Calu3 (cell line): ENCODE data around the gene TKTL2. TPM values are rescaled to one million over a fixed set of nuclear protein-coding genes. Genes with fewer than 3 reads are reported as not detected.

ENCODE experiments used
- BruUV-seq: library from RNA; stranded (reverse); fragments of 400-500 nt; replicated peaks from 2 replicates; lab custom pipeline; 2021; lab: Mats Ljungman, UMichigan
- CTCF ChIA-PET: fragments of 300-600 bp; sonication (Branson Sonifier 250); formaldehyde crosslinking; loops from one replicate; lab custom pipeline; 2022; ENCODE audit warnings: antibody characterized with exemption; lab: Charles Lee
- DNase-seq: peaks from one replicate; pipeline ENCODE4 v3.0.0; 2022
- H3K27ac Mint-ChIP-seq: one replicate; pipeline ENCODE4 v1.8.0; 2022; ENCODE audit warnings: mixed read lengths; ENCODE audit not compliant: unreplicated experiment
- H3K27me3 Mint-ChIP-seq: one replicate; pipeline ENCODE4 v1.8.0; 2022; ENCODE audit warnings: mixed read lengths; ENCODE audit not compliant: unreplicated experiment
- H3K36me3 Mint-ChIP-seq: one replicate; pipeline ENCODE4 v1.8.0; 2022; ENCODE audit warnings: mild to moderate bottlenecking, moderate library complexity, mixed read lengths; ENCODE audit not compliant: insufficient read depth, unreplicated experiment
- H3K4me1 Mint-ChIP-seq: one replicate; pipeline ENCODE4 v1.8.0; 2022; ENCODE audit warnings: mild to moderate bottlenecking, low read depth, mixed read lengths; ENCODE audit not compliant: unreplicated experiment
- H3K4me3 Mint-ChIP-seq: one replicate; pipeline ENCODE4 v1.8.0; 2022; ENCODE audit warnings: mild to moderate bottlenecking, low read depth, moderate library complexity, mixed read lengths; ENCODE audit not compliant: unreplicated experiment
- H3K9me3 Mint-ChIP-seq: one replicate; pipeline ENCODE4 v1.8.0; 2022; ENCODE audit warnings: low read depth, mixed read lengths; ENCODE audit not compliant: unreplicated experiment
- intact Hi-C: fragments of 100-400 bp; cut with micrococcal nuclease; formaldehyde crosslinking; loops from one replicate; pipeline ENCODE4 v1.10.0; 2022; ENCODE audit not compliant: unreplicated experiment
- total RNA-seq: library from RNA; stranded (reverse); gene quantifications from 2 replicates; pipeline ENCODE4 v1.2.3, GENCODE V29; 2022
- TF ChIP-seq, protein P1 (sequence below): fragments of 200-600 bp; IDR thresholded peaks from one replicate; pipeline ENCODE4 v1.8.0; 2022; ENCODE audit warnings: antibody characterized with exemption; ENCODE audit not compliant: unreplicated experiment

The TKTL2 gene
- total RNA-seq, 1 experiment from 2014 or later, result not detected

DNA sequence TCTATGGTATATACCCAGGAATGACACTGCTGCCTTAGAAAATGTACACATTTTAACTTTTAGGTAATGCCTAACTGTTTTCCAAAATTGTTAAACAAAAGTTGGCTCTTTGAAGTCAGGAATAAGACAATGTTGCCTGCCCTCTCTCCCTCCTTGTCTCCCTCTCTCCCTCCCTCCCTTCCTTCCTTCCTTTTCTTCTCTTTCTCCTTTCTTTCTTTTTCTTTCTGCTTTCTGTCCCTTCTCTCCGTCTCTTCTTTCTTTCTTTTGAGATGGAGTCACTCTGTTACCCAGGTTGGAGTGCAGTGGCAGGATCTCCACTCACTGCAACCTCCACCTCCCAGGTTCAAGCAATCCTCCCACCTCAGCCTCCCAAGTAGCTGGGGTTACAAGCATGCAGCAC lies 16.4 kb upstream of the TKTL2 start:
- intact Hi-C loops, result loop anchor here (5.0 kb wide), 2 partner anchors 88 to 158 kb away; partner anchors contain the start of gene NPY1R
- TF ChIP-seq, protein P1, sequence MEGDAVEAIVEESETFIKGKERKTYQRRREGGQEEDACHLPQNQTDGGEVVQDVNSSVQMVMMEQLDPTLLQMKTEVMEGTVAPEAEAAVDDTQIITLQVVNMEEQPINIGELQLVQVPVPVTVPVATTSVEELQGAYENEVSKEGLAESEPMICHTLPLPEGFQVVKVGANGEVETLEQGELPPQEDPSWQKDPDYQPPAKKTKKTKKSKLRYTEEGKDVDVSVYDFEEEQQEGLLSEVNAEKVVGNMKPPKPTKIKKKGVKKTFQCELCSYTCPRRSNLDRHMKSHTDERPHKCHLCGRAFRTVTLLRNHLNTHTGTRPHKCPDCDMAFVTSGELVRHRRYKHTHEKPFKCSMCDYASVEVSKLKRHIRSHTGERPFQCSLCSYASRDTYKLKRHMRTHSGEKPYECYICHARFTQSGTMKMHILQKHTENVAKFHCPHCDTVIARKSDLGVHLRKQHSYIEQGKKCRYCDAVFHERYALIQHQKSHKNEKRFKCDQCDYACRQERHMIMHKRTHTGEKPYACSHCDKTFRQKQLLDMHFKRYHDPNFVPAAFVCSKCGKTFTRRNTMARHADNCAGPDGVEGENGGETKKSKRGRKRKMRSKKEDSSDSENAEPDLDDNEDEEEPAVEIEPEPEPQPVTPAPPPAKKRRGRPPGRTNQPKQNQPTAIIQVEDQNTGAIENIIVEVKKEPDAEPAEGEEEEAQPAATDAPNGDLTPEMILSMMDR, result no peak

DNA sequence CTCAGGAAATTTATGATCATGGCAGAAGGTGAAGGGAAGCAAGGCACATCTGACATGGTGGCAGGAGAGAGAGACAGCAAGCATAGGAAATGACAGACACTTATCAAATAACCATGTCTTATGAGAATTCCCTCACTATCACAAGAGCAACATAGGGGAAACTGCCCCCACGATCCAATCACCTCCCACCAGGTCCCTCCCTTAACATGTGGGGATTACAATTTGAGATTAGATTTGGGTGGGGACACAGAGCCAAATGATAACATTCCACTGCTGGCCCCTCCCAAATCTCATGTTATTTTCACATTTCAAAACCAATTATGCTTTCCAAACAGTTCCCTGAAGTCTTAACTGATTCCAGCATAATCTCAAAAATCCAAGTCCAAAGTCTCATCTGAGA lies 12.8 kb upstream of the TKTL2 start:
- CTCF ChIA-PET, result no interaction called here
- TF ChIP-seq, protein P1, result no peak
- Mint-ChIP-seq H3K27me3 (no peaks in the 10 kb centered on the region), H3K4me3 (no peak overlapping the region), H3K27ac (no peak overlapping the region), H3K36me3 (no peaks in the 10 kb centered on the region), H3K4me1 (no peaks in the 10 kb centered on the region), H3K9me3 (no peaks in the 10 kb centered on the region)
- no TSS peak for BruUV-seq
- intact Hi-C loops, result no loop called here
- DNase-seq, result no peak

More for the DNA sequence above, 16.4 kb upstream of the TKTL2 start:
- CTCF ChIA-PET, result no interaction called here
- Mint-ChIP-seq H3K27me3 (no peaks in the 10 kb centered on the region), H3K4me1 (no peaks in the 10 kb centered on the region), H3K4me3 (no peak overlapping the region), H3K36me3 (peaks cover 16% of the 10 kb centered on the region), H3K27ac (no peak overlapping the region), H3K9me3 (no peaks in the 10 kb centered on the region)
- DNase-seq, result no peak
- no TSS peak for BruUV-seq

DNA sequence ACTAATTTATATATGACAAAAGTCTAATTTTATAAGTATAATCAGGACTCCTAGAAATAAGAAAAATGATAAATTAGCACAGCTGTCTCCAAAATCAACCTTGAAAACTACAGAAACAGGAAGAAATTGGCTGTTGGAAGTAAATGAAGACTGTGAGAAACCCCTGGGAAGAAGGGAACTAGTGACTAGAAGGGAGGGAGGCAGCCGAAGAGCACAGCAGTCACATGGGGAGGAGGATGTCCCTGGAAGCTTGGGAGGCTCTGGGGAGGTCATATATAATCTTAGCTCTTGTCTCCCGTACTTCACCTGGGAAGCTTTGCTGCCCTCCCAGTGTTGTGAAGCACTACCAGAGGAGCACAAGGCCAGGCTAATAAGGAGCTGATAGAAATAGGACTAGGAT lies 12.0 kb upstream of the TKTL2 start:
- CTCF ChIA-PET, result no interaction called here
- no peak overlapping the region for H3K4me3 Mint-ChIP-seq
- no peaks in the 10 kb centered on the region for H3K27me3 Mint-ChIP-seq
- H3K9me3 Mint-ChIP-seq, result no peaks in the 10 kb centered on the region
- intact Hi-C loops, result no loop called here
- BruUV-seq, result no TSS peak
- no peaks in the 10 kb centered on the region for H3K36me3 Mint-ChIP-seq
- no peak overlapping the region for H3K27ac Mint-ChIP-seq
- H3K4me1 Mint-ChIP-seq, result no peaks in the 10 kb centered on the region
- TF ChIP-seq, protein P1, result no peak
- DNase-seq, result no peak

DNA sequence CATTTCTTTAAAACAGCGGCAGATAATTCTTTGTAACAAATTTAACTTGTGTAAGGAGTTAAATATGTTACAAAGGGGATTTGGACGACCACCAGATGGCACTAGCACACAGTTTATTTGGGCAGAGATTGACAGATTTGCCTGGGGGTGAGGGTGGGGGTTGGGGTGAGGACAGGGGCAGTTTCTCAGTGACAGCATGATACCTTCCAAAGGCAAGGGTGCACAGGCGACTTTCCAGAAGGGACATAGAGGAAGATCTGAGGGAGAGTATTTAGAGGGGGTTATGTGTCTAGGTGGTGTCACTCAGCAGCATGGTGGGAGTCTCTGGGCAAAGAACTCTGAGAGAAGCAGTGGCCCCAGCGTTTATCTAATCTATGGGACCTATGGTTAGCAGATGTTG lies 11.4 kb upstream of the TKTL2 start:
- peak; percentile 40 for DNase-seq
- no peaks in the 10 kb centered on the region for H3K4me1 Mint-ChIP-seq
- intact Hi-C loops, result loop anchor here (1.0 kb wide), 2 partner anchors 59 to 63 kb away; no protein-coding TSS in a partner anchor
- no peaks in the 10 kb centered on the region for H3K27me3 Mint-ChIP-seq
- no TSS peak for BruUV-seq
- H3K27ac Mint-ChIP-seq, result no peak overlapping the region
- no peaks in the 10 kb centered on the region for H3K36me3 Mint-ChIP-seq
- no peaks in the 10 kb centered on the region for H3K9me3 Mint-ChIP-seq
- TF ChIP-seq, protein P1, result no peak
- CTCF ChIA-PET, result no interaction called here
- no peak overlapping the region for H3K4me3 Mint-ChIP-seq
